Natural killer cell treated with Interleukin-12 subunit alpha and Interleukin-12 subunit beta and Interleukin-15 and Interleukin-18, amount 100 ng/mL, for 72 hours (primary cell): ENCODE measurements around the gene PPP1R3C. TPM values are rescaled to one million over a fixed set of nuclear protein-coding genes. Genes with fewer than 3 reads are reported as not detected.

Source experiments
- ATAC-seq, 2 donors: fragments of 150-1000 bp; cut with Tn5 transposase in 1 of 2; sonication (Bioruptor Pico), chemical (Tn5 transposase) in 1 of 2; 2 replicates each; pipeline ENCODE4 v1.10.0; 2021
- DNase-seq: peaks from one replicate; pipeline ENCODE4 v3.0.0; 2022; ENCODE audit warnings: low spot score
- H3K27ac Mint-ChIP-seq, 2 donors: 1 replicate in 1 of 2; 2 replicates in 1 of 2; pipeline ENCODE4 v1.8.0; 2022; ENCODE audit warnings: mixed read lengths in 2 of 2, mild to moderate bottlenecking in 1 of 2, moderate library complexity in 1 of 2
- H3K27me3 Mint-ChIP-seq, 2 donors: 1 replicate in 1 of 2; 2 replicates in 1 of 2; pipeline ENCODE4 v1.8.0; 2022; ENCODE audit warnings: mixed read lengths in 2 of 2
- H3K36me3 Mint-ChIP-seq: one replicate; pipeline ENCODE4 v1.8.0; 2022; ENCODE audit warnings: mixed read lengths
- H3K4me1 Mint-ChIP-seq, 2 donors: 1 replicate in 1 of 2; 2 replicates in 1 of 2; pipeline ENCODE4 v1.8.0; 2022; ENCODE audit warnings: low read depth in 2 of 2, mixed read lengths in 2 of 2, mild to moderate bottlenecking in 1 of 2
- H3K4me3 Mint-ChIP-seq: one replicate; pipeline ENCODE4 v1.8.0; 2022; ENCODE audit warnings: mixed read lengths
- H3K9me3 Mint-ChIP-seq: 2 replicates; pipeline ENCODE4 v1.8.0; 2022; ENCODE audit warnings: mixed read lengths
- total RNA-seq, 2 donors: library from RNA; stranded (reverse); gene quantifications; one replicate each; pipeline ENCODE4 v1.2.3, GENCODE V29; 2022

PPP1R3C gene
- not detected for total RNA-seq

DNA sequence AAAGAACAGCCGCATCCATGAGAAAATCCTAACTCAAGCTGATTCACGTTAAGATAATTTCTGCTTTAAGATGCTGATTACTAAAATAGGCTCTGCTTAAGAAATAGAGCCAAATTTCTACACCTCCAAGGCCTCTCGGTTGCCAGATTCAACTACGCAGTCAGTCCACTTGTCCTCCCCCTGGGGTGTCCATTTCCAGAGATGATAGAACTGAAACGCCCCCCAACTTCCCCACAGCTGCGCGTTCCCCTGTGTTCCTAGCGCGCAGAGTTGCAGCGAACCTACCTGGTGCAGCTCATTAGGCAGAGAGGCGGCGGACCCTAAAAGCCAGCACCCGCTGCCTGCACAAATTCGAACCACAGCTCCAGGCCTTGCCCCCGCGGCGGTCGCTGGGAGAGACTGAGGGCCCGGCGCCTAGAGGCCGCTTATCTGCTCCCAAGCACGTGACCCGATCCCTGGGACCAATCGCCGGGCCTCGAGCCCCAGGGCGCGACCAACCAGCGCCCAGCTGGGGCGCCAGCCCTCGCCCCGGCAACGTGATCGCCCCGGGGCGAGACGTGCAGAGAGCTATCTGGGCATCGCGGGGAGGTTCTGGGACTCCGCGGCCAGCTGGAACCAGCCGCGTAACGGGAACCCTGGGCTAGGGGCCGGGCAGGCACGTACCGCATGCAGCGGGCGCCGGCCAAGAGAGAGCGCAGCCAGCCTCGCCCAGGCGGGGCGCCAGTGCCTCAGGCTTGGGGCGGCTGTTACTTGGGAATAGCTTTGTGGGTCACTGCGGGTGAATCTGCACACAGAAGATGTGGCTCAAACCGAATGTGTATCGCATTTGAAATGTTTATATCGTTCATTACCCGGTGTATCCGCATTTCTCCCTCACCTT, at the start of gene PPP1R3C:
TSS of gene PPP1R3C (minus strand) at position 401 of the 880 bp plus-strand sequence. CDS start at position 299, 102 bp downstream.
- Mint-ChIP-seq H3K9me3 (no peaks in the 10 kb centered on the region), H3K36me3 (no peaks in the 10 kb centered on the region), H3K4me1 (peaks cover 0 to 5% of the 10 kb centered on the region in 2 donors), H3K4me3 (peak within 1 kb of the TSS; percentile 46), H3K27me3 (peaks cover 48 to 54% of the 10 kb centered on the region in 2 donors), H3K27ac (no peak within 1 kb of the TSS)
- no peak for DNase-seq
- peak; percentile 84 for ATAC-seq

DNA sequence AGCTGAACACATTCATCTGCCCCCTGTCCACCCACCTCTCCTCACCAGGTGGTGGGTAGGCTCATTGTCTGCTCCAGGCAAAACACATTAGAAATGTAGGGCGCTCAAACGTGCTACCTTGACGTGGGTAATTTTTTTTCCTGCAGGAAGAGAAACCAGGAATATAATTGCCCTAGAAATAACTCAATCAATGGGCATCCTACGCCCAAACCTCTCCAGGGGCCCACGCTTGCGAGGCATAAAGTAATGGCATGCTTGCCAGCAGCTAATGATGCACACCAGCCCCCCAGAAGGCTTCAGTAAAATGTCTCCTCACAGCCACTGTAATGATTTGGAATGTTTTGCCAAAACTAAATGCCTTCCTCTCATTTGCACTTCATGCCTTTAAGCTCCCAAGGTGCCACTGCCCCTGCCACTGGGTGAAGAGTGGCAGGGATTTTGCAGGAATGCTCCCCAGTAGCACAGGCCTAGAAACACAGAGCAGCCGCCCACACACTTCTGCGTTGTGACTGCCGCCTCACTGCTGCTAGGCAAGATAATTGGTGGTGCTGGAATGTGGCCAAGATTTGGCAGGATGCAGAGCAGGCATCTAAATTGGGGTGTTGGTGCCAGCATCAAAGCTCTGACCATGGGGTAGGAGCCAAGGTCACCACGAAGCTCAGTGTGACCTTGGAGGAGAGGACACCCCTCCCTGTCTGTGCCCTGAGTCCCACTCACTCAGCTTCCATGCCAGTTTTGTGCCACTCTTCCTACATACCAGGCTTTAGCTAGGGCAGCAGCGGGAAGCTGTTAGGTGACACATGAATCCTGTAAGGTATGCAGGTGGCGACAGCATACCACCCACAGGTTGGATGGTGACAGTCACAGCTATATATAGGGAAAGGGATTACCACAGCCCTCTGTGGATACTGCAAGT, 48.7 kb upstream of the PPP1R3C start:
- no peak for ATAC-seq
- Mint-ChIP-seq H3K27me3 (peaks cover 7 to 21% of the 10 kb centered on the region in 2 donors), H3K36me3 (no peaks in the 10 kb centered on the region), H3K9me3 (no peaks in the 10 kb centered on the region), H3K4me1 (no peaks in the 10 kb centered on the region), H3K27ac (no peak overlapping the region), H3K4me3 (no peak overlapping the region)
- no peak for DNase-seq

DNA sequence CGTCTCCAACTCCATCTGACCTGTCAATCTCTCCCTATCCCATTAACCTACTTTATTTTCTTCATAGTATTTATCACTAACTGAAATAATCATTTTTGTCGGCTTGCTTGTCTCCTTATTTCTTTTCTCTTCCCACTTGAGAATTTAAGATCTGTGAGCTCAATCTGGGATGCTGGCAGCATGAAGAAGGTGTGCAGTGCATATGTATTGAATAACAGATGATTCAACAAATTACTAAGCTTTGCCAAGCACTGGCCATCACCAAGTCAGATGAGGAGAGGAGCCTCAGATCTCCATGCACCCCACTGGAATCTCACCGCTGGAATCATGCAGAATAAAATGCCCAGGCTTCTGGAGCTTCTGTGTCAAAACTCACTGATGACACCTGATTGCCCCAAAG, 47.6 kb upstream of the PPP1R3C start:
- no peak overlapping the region for H3K27ac Mint-ChIP-seq
- DNase-seq: no peak
- no peaks in the 10 kb centered on the region for H3K4me1 Mint-ChIP-seq
- no peak overlapping the region for H3K4me3 Mint-ChIP-seq
- peaks cover 7 to 9% of the 10 kb centered on the region in 2 donors for H3K27me3 Mint-ChIP-seq
- H3K36me3 Mint-ChIP-seq: no peaks in the 10 kb centered on the region
- no peaks in the 10 kb centered on the region for H3K9me3 Mint-ChIP-seq
- no peak for ATAC-seq

DNA sequence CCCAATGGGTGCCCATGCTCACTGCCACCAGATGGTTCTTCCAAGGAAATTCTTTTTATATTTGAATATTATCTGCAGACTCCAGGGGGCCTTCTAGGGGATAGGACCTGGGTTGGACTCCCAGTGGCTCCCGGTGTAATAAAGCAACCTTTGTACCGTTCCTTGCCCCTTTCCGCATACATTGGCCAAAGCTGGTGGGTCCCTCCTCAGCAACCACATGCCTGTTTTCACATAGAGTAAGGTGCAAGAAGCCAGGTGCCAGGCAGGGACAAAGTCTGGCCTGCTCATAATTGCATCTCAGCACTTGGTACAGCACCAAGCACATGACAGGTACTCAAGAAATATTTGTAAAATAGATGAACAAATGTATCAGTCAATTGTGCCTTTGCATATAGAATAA, 46.4 kb upstream of the PPP1R3C start:
- ATAC-seq (no peak), DNase-seq (no peak)
- Mint-ChIP-seq H3K4me1 (no peaks in the 10 kb centered on the region), H3K36me3 (no peaks in the 10 kb centered on the region), H3K27me3 (peaks cover 7 to 9% of the 10 kb centered on the region in 2 donors), H3K4me3 (no peak overlapping the region), H3K9me3 (no peaks in the 10 kb centered on the region), H3K27ac (no peak overlapping the region)

DNA sequence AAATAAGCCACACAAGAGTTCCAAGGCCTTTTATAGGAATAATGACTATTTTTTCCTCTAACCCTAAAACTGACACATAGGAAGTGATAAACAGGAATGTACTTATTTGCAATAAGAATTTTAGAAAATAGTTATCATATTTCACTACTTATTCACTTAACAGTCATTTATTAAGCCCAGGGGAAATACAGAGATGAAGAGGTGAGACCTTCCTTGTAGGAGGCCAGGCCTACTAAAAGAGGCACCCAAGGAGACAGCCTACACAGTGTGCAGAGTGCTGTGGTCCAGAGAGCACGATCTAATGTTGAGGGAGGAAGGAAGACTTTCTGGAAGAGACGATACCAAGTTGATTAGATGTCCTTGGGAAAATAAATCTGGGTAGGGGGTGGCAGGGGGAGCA, 45.0 kb upstream of the PPP1R3C start:
- no peak overlapping the region for H3K27ac Mint-ChIP-seq
- H3K36me3 Mint-ChIP-seq: no peaks in the 10 kb centered on the region
- H3K4me1 Mint-ChIP-seq: no peaks in the 10 kb centered on the region
- H3K4me3 Mint-ChIP-seq: no peak overlapping the region
- DNase-seq (no peak), ATAC-seq (no peak)
- no peaks in the 10 kb centered on the region for H3K9me3 Mint-ChIP-seq
- H3K27me3 Mint-ChIP-seq: peaks cover 7 to 9% of the 10 kb centered on the region in 2 donors

DNA sequence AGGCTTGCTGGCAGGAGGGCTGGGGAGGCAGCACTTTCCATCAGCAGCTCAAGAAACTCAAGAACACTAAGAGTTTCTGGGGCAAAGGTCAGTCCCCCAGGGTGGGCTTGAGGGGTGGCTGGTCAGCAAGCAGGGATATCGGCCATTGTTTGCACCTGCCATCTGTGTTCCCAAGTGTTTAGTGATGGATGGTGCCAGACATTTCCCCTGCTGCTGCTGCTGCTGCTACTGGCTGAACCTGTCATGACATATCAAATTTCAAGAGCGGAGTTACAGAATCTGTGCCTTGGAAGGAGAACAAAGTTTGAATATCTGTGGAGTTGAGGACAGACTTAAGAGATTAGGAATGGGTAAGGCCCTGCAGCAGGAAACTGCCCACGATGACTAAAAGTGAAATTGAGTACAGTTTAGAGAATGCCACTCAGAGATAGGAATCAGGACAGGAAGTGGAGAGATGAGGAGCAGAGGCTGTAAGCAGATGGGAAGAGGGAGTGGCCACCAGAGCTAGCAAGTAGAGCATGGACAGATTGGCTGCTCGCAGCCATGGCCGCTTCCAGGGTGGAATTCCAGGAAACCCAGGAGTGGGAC, 39.2 kb upstream of the PPP1R3C start:
- Mint-ChIP-seq H3K4me3 (no peak overlapping the region), H3K27ac (no peak overlapping the region), H3K36me3 (no peaks in the 10 kb centered on the region), H3K27me3 (peaks cover 7 to 20% of the 10 kb centered on the region in 2 donors), H3K9me3 (no peaks in the 10 kb centered on the region), H3K4me1 (peaks cover 0 to 4% of the 10 kb centered on the region in 2 donors)
- DNase-seq (no peak), ATAC-seq (peak in 1 of 2 donors; percentile 55)

DNA sequence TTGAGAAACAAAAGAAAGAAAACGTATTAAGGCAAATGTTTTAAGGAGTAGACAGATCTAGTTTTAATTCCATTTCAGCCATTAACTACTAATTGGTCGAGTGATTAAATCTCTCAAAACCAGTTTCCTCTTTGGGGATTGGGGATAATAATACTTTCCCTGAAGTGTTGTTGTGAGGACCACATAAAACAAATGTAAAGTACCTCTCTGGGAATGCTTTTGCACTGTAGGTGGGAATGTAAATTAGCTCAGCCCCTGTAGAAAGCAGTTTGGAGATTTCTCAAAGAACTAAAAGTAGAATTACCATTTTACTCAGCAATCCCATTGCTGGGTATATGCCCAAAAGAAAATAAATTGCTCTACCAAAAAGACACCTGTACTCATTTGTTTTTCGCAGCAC, 36.0 kb upstream of the PPP1R3C start:
- no peaks in the 10 kb centered on the region for H3K9me3 Mint-ChIP-seq
- no peak overlapping the region for H3K27ac Mint-ChIP-seq
- peaks cover 0 to 4% of the 10 kb centered on the region in 2 donors for H3K4me1 Mint-ChIP-seq
- H3K27me3 Mint-ChIP-seq: peaks cover 11 to 15% of the 10 kb centered on the region in 2 donors
- DNase-seq (no peak), ATAC-seq (no peak)
- no peaks in the 10 kb centered on the region for H3K36me3 Mint-ChIP-seq
- no peak overlapping the region for H3K4me3 Mint-ChIP-seq

DNA sequence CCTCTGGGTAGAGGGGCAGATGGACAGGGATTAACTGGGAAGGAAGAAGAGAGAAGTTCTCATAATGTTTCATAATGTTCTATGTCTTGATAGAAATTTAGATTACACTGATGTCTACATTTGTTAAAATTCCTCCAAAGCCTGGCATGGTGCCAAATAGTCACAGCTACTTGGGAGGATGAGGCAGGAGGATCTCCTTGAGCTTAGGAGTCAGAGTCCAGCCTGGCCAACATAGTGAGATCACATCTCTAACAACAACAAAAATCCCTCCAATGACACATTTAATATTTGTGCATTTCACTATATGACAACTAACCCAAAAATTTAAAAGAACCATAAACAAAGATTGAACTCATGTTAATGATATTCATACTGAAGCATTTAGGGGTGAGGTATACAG, 33.0 kb upstream of the PPP1R3C start:
- DNase-seq: no peak
- H3K9me3 Mint-ChIP-seq: no peaks in the 10 kb centered on the region
- no peaks in the 10 kb centered on the region for H3K4me1 Mint-ChIP-seq
- H3K4me3 Mint-ChIP-seq: no peak overlapping the region
- no peak overlapping the region for H3K27ac Mint-ChIP-seq
- no peaks in the 10 kb centered on the region for H3K36me3 Mint-ChIP-seq
- no peak for ATAC-seq
- H3K27me3 Mint-ChIP-seq: peaks cover 16 to 29% of the 10 kb centered on the region in 2 donors

DNA sequence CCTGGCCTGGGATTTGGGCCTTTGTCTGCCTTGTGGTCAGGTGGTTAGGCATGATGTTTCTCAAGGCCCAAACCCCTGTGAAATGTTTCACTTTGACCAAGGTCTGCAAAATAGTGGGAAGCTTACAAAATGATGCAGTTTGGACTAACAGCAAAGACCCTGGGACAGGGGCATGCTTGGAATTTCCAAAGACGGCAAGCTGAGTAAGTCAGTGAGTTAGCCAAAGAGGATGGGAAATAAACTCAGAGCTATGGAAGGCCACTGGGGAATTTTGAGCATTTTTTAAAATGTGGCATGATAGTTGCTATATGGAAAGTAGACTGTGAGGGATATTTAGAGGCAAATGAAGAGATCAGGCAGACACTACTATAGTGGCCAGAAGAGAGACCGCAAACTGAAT, 31.6 kb upstream of the PPP1R3C start:
- no peaks in the 10 kb centered on the region for H3K9me3 Mint-ChIP-seq

DNA sequence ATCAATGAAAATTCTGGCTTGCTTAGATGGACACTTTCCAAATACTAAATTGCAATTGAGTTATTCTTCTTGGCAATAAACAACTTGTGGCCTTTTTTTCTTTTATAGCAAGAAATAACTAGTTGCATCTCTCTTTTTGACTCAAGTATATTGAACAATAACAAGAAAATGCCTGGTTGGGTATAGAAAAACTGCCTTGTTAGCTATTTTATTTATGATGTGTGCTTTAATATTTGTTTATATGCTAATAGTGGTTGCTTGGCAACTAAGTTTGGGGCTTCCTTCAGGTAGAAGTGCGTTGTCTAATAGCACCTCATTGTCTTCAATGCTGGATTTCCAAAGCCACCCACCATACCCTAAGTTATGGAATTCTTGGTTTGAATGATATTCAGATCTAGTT, 30.1 kb upstream of the PPP1R3C start:
- no peak for DNase-seq
- H3K4me1 Mint-ChIP-seq: no peaks in the 10 kb centered on the region
- no peaks in the 10 kb centered on the region for H3K9me3 Mint-ChIP-seq
- H3K27me3 Mint-ChIP-seq: peaks cover 12 to 41% of the 10 kb centered on the region in 2 donors
- no peak overlapping the region for H3K27ac Mint-ChIP-seq
- no peak for ATAC-seq
- no peak overlapping the region for H3K4me3 Mint-ChIP-seq
- no peaks in the 10 kb centered on the region for H3K36me3 Mint-ChIP-seq

More for the DNA sequence above, 31.6 kb upstream of the PPP1R3C start:
- ATAC-seq (no peak), DNase-seq (no peak)
- Mint-ChIP-seq H3K27me3 (peaks cover 15 to 36% of the 10 kb centered on the region in 2 donors), H3K36me3 (no peaks in the 10 kb centered on the region), H3K4me3 (no peak overlapping the region), H3K4me1 (no peaks in the 10 kb centered on the region), H3K27ac (no peak overlapping the region)

DNA sequence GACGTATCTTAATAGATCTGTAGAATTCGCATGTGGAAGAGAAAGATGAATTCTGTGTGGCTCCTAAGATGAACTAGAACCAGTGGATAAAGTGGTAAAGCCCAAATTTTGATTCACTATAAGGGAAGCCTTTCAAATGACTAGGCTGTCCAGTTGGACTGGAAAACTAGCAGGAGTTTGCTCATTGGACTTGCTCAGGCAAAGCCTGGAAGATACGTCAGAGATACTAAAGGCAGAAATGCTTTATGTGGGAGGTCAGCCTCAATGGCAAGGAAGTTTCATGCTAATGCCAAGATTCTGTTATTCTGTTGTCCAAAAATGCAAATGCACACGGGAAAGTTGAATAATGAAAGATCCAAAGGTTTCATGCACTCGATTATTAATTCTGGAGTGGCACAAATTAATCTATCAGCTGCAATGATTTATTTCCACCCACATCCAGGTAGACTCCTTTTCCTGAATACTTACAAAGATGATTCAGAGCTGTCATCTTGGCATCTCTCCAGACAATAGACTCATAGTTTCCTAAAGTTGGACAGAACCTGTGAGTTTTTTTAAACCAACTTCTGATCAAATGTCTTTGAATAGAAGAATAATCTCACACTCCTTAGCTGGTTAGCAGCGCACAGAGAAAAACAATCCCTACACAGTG, 20.5 kb upstream of the PPP1R3C start:
- Mint-ChIP-seq H3K36me3 (no peaks in the 10 kb centered on the region), H3K9me3 (no peaks in the 10 kb centered on the region), H3K27me3 (peaks cover 0 to 18% of the 10 kb centered on the region in 2 donors), H3K4me3 (no peak overlapping the region), H3K4me1 (no peaks in the 10 kb centered on the region), H3K27ac (no peak overlapping the region)
- DNase-seq: no peak
- ATAC-seq: no peak

DNA sequence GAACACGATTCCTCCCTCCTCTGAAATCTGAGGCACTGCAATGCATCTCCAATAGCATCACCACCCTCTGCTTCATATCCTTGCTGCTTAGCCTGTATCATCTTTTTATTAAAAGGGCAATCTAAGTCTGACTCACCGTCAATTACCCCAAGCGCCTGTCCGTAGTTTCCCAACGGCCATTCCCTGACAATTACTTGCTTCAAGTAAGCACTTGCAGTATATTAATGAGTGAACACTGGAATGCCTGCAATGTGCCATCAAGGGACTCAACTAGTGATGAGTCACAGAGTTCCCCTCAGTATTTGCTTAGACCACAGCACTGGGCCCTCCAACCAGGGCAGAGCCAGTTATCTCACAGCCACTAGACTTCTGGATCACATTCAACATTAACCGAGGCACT, 19.5 kb upstream of the PPP1R3C start:
- no peaks in the 10 kb centered on the region for H3K4me1 Mint-ChIP-seq
- peaks cover under 1 to 19% of the 10 kb centered on the region in 2 donors for H3K27me3 Mint-ChIP-seq
- H3K36me3 Mint-ChIP-seq: no peaks in the 10 kb centered on the region
- H3K9me3 Mint-ChIP-seq: no peaks in the 10 kb centered on the region
- H3K4me3 Mint-ChIP-seq: no peak overlapping the region
- ATAC-seq (no peak), DNase-seq (no peak)
- H3K27ac Mint-ChIP-seq: no peak overlapping the region

DNA sequence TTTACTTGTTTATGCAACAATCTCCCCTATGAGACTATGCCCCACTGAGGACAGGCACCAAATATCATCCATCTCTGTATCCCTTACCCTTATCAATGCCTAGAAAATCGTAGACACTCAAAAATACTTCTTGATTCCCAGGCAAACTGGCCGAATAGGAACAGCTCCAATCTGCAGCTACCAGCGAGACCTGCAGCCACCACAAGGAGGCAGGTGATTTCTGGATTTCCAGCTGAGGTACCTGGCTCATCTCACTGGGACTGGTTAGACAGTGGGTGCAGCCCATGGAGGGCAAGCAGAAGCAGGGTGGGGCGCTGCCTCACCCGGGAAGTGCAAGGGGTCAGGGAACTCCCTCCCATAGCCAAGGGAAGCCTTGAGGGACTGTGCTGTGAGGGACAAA, 10.8 kb upstream of the PPP1R3C start:
- DNase-seq: no peak
- Mint-ChIP-seq H3K9me3 (no peaks in the 10 kb centered on the region), H3K4me1 (no peaks in the 10 kb centered on the region), H3K36me3 (no peaks in the 10 kb centered on the region), H3K27me3 (peaks cover 36 to 66% of the 10 kb centered on the region in 2 donors), H3K27ac (no peak overlapping the region), H3K4me3 (no peak overlapping the region)
- no peak for ATAC-seq
